ENCODE data around the gene DROSHA.

GRCh38 chr5:31537851-31538250 is 6.0 kb upstream of the DROSHA start:
- TF ChIP-seq REST (IDR thresholded peaks at IDR 0.05; ENCODE audit: insufficient read depth in 1 of 2, low read depth in 2 of 2, low read length in 2 of 2) (no peak), POLR2AphosphoS5 (IDR thresholded peaks at IDR 0.05; ENCODE audit: low read depth, low read length) (no peak), FOXP2 (optimal IDR thresholded peaks at IDR 0.05; ENCODE audit: borderline replicate concordance, extremely low read depth, extremely low read length, insufficient read depth) (no peak)
